Stimulated activated CD4-positive, alpha-beta T cell treated with anti-CD3 and anti-CD28 coated beads, Interleukin-15, amount 100 ng/mL, for 1 hour (primary cell): Measurements from ENCODE around the gene CLASP1.
"Not testable (repeated sequence)": the region's sequence is repeated elsewhere in the genome, so short reads cannot be mapped to it uniquely, and the experiment has no call there.

Experiments used
- DNase-seq, 2 donors: peaks; one replicate each; pipeline ENCODE4 v3.0.0-alpha.2; 2020; ENCODE audit warnings: low read depth in 1 of 2, low spot score in 1 of 2

Gene CLASP1

GRCh38 chr2:121475811-121476571, 173.3 kb downstream of the CLASP1 start:
- DNase-seq = no peak

DNA sequence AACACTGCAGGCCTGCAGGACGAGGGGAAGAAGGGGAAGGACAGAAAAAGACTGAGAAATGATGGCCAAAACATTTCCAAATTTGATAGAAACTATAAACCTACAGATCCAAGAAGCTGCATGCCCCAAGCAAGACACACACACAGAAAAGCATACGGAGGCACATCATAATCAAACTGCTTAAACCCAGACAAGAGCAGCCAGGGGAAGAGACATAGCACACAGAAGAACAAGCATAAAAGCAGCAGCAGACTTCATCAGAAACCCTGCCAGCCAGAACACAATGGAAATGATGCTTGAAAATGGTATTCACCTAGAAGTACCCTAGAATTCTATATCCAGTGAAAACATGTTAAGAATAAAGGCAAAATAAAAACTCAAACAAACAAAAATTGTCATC, 175.8 kb downstream of the CLASP1 start:
- DNase-seq = no peak

- no peak for DNase-seq
Observed at GRCh38 chr2:121472470-121472993, 176.7 kb downstream of the CLASP1 start.

GRCh38 chr2:121471532-121472469, 177.5 kb downstream of the CLASP1 start:
- no peak for DNase-seq

GRCh38 chr2:121470917-121471316, 178.3 kb downstream of the CLASP1 start:
- DNase-seq = no peak

- no peak for DNase-seq
Observed at GRCh38 chr2:121469356-121469755, 179.9 kb downstream of the CLASP1 start.

- no peak for DNase-seq
Observed at GRCh38 chr2:121468936-121469335, 180.3 kb downstream of the CLASP1 start.

DNA sequence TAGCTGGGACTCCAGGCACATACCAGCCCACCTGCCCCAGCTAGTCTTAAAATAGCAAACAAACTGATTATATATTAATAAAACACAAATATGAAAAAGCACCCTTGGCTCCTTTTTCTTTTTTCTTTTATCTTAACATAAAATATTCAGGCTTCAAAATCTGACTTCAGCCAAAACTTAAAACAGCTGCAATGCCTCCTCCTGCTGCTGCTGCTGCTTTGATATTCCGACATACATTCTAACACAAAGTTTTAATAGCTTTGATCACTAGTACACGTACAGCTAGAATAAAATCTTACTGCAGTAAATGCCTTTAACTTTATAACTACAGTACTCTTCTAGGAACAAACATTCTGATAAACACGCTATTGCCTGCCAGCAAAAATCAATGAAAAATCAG, 190.0 kb downstream of the CLASP1 start:
- DNase-seq = no peak

DNA sequence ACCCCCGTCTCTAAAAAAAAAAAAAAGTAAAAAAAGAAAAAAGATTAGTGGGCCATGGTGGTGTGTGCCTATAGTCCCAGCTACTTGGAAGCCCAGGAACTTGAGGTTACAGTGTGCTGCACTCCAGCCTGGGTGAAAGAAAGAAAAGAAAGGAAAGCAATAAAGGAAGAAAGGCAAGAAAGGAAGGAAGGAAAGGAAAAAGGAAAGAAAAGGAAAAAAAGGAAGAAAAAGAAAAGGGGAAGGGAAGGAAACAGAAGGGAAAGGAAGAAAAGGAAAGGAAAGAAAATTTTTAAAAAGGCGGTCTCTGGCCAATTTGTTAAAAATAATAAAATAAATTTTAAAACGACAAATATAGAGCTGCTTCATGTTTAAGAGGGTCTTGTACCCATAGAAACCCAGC, 192.9 kb downstream of the CLASP1 start:
- no peak for DNase-seq

GRCh38 chr2:121455446-121455845, 193.8 kb downstream of the CLASP1 start:
- no peak for DNase-seq

DNA sequence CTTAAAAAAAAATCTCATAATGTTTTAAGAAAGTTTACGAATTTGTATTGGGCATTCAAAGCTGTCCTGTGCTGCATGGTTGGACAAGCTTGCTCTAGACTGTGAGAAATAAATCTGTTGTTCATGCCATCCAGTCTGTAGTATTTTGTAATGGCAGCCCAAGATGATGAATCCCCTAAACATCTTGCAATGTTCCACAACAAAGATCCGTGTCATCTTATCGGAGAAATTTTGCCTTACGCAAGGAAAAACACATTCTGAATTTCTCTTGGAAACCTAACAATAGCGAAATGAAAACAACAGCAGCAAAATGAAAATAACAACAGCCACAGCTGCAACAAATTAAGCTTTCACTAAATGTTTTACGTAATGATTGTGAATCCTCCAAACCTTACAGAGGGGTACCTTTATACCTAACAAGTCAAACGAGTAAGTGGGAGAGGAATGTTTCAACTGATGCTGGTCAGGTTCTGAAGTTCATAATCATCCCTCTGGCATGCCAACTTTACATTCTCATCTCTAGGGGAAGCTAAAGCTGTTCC, 194.6 kb downstream of the CLASP1 start:
- DNase-seq = no peak

- no peak for DNase-seq
Observed at GRCh38 chr2:121451398-121451797, 197.9 kb downstream of the CLASP1 start.

DNA sequence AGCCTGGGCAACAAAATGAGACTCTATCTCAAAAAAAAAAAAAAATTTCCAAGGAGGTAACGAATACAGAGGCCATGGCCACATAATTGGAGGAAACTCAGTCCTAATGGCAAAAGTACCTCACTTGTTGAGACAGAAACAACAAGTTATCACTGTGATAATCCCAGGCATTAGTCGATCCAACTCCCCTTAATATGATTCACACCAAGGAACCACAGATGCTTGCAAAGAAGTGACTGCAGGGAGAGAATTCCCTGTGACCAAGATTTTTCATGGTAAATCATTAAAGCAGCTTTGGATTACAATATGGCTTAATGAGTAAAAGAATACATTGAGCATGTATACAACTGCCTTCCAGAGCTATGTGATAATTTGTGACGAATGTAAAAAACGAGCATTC, 199.0 kb downstream of the CLASP1 start:
- DNase-seq = no peak

DNA sequence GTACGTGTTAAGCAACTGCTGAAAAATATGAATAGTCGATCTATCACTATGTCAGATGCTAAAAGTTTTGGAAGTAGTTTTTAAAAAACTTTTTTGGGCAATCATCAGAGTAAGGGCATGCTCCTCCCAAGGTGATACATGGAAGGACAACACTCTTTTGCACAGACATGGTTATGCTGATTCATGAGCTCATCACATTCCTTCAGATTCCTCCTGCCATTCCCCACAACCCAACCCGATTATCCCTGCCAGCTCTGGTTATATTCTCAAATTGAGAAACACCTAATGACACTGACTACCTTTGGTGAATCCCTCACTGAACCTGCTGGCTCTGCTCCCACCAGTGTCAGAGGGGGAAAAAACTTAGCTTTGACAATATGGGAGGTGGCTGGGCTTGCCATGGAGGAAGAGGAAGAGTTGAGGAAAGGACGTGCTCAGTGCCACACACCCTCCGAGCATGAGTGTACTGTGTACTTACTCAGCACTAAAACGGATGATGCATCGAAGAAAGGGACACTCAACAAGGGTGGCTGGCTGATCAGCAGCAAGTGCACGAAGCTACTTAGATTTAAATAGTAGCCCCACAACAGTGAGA, 202.5 kb downstream of the CLASP1 start:
- no peak for DNase-seq

GRCh38 chr2:121442889-121443288, 206.4 kb downstream of the CLASP1 start:
- DNase-seq = no peak

DNA sequence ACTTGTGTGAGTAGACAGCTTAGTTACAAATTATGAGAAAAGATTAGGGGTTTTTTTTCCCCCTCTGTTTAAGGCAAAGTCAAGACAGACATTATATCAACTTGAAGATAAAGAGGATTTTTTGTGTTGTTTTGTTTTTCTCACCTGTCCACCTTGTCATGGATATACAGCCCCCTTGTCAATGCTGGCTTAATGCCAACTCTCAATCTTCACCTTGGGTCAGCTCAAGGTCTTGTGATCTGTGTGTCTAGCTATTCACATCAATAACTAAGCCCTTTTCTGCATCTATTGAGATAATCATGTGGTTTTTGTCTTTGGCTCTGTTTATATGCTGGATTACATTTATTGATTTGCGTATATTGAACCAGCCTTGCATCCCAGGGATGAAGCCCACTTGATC, 211.0 kb downstream of the CLASP1 start:
- DNase-seq = not testable (repeated sequence)

- no peak for DNase-seq
Observed at GRCh38 chr2:121436918-121437317, 212.3 kb downstream of the CLASP1 start.

- no peak for DNase-seq
Observed at GRCh38 chr2:121435790-121436189, 213.5 kb downstream of the CLASP1 start.

DNA sequence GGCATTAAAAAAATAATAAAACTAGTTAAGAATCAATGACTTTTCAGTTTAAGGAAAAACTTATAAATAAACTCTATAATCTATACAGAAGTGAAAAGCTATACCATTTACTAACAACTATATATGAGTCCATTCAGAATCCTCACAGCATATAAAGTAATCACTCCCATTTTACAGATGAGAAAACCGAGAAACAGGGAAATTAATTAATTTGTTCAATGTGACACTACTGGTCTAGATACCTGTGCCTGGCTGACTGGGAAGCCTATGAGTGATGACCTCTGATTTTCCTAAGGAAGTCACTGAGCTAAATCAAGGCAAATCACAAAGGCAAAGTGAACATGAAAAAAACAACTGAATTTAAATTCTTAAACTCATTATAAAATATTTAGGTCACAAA, 218.0 kb downstream of the CLASP1 start:
- no peak for DNase-seq

GRCh38 chr2:121429927-121430520, 219.2 kb downstream of the CLASP1 start:
- DNase-seq = no peak
